GM19467 (cell line): ENCODE results near the gene AGAP1.

Experiments used
- ATAC-seq: cut with Tn5 transposase; IDR thresholded peaks from one replicate; pipeline ENCODE4 v1.9.1; 2021; ENCODE audit warnings: mild to moderate bottlenecking, moderate library complexity; ENCODE audit not compliant: unreplicated experiment

The AGAP1 gene

GRCh38 chr2:236161082-236161462 lies 667.2 kb downstream of the AGAP1 start:
- ATAC-seq = no peak

DNA sequence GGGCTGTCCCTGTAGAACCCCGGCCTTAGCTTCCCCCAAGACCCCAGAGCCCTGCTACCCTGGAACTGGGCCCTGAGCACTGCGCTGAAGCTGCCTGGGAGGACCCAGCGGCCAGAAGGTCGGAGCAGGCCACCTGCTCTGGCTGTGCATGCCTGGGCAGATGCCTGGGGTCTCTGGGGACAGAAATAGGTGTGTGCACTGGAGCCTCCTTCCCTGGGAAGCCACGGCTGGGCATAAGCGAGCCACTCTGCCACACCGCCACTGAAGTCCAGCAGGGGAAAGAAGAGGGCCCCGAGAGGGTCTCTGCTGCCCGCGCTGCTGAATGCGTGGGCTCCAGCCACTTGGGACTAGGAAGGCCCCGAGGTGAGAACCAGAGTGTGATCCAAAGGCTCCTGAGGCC lies 667.7 kb downstream of the AGAP1 start:
- ATAC-seq = no peak

- ATAC-seq = no peak
Measured at GRCh38 chr2:236162031-236162845, 668.4 kb downstream of the AGAP1 start.

GRCh38 chr2:236162882-236163470 lies 669.1 kb downstream of the AGAP1 start:
- no peak for ATAC-seq

GRCh38 chr2:236163471-236164200 lies 669.8 kb downstream of the AGAP1 start:
- no peak for ATAC-seq

DNA sequence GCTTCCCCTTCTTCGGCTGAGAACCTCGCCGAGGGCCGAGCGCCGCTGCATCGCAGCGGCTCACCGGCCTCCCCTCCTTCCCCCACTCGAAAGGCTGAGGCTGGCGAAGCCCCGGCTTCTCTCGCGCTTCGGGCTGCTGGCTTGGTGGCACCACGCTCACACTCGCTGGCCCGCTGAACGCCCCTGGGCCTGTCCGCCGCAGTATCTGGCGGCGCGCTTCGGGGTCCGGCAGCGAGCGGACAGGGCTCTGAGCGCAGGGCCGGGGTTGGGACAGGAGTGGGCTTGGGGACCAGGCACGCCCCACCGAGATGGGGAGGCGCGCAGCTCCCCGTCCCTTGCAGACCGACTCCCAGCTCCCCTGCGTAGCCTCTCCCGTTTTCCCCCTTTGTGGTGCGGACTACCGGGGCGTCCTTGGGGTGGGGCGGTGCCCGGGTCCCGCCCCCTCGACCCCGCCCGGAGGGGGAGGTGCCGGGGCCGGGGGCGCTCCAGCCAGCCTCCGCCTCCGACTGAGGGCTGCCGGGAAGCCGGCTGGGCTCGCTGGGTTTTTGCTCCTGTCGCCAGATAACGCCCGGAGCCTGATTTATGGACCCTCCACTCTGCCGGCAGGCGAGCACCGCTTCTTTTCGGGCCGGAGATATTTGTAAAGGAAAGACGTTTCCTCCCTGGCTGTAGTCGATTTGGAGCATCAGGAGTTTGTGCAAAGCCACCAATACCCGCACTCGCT lies 670.5 kb downstream of the AGAP1 start:
- no peak for ATAC-seq

DNA sequence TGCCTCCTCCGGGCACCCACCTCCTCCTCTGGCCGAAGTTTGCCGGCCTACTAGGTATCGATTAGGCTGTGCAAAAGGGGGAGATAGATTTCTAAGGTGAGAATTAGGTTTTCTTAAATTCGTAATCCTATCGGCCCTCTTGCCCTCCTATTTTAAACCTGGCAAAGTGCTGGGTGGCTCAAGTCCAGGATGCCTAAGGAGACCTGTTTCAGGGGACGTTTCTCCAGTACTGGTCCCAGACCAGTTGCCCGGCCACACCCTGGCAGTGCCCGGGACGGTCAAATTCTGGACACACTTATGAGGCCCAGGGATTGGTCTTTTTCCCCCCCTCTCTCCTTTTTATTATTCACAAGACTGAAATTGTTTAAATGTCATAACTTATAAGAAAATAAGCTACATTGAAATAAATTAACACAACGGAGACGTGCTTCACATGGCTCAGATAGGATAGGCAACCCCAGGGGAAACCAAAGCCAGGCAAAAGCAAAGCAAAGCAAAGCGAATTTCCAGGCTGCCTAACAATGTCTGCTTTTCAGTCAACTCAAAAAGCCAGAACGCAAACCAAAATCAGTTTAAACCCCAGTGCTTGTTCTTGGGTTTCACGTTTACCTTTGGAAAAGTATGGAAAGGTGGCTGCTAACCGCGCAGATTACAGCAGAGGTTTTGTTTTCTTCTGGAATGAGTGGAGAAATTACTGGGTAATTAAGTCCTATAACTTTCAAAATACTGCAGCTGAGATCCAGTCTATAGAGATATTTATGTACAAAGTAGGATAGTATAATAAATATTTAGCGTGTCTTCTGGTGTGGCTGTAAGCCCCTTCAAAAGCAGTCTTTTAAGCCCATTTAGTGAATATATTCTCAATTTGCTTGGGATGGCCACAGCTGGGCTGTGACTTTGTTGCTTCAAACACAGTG lies 671.3 kb downstream of the AGAP1 start:
- no peak for ATAC-seq

GRCh38 chr2:236165842-236166795 lies 672.3 kb downstream of the AGAP1 start:
- no peak for ATAC-seq

GRCh38 chr2:236166796-236167296 lies 673.0 kb downstream of the AGAP1 start:
- no peak for ATAC-seq

- no peak for ATAC-seq
Measured at GRCh38 chr2:236167297-236168109, 673.7 kb downstream of the AGAP1 start.

DNA sequence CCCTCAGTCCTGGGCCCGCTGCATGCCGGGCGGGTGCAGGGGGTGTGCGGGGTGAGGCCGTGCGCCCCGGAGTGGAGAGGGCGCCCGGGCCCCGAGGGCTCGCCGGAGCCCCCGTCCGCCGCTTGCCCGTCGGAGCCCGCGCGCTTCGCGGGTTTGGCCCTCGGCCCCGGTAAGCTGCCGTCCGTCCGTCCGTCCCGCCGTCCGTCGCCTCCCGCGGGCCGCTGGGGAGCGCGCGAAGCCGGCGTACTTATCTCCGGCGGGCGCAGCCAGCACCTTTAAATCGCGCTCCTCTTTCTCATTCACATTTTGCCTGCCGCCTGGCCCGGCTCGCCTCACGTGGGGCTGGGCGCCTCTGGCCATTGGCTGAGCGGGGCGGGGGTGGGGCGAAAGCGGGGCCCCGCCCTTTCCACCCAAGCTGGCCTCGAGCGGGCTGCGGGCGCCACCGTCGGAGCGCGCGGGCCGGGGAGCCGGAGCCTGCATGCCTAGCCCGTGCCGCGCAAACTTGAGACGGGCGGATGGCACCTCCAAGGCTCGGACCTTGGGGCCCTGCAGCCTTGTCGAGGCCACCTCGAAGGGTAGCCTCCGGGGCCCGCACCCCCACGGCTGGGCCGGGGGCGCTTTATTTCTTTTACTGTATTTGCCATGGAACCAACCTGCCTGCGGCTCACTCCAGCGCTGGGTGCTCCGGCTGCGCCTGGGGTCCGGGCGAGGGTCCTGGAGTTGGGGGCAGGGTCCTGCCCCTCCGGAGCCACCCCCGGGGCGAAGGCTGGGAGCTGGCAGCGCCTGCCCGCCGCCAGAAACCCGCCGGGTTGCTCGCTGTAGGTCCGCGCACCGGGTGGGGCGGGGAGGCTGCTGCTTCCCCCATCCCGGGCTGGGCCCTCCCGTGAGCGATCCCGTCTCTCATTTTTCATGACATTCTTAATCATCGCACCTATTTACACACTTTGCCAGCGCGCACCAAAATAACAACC lies 674.6 kb downstream of the AGAP1 start, which contains the start of gene GBX2:
TSS of gene GBX2 (minus strand) at position 277 of the 971 bp plus-strand sequence. CDS start 415 bp downstream, outside the sequence.
- no peak for ATAC-seq

DNA sequence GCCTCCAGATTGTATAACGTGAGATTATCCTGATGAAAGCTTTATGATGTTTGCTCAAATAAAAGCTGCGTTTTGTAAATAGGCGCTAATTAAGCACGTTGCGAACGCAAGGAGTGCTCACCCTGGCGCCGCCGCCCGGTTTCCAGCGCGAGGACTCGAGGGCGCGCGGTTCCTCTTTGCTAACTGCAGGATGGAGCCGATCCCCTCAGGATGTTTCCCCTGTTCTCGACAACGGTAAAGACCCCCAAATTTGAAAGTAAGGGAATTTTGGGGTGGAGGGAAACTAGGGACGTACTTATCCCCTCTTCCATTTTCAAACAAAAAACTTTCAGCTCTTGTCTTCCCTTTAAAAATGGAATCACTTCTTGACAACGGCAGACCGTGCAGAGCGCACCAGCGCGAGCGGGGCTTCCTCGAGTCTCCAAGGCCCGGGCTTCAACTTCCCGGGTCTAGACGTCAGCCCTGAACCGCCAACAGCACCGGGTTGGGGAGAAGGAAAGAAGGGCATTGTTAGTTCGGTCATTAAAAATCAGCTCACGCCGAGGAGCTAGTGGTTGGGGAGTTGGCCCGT lies 675.4 kb downstream of the AGAP1 start:
- ATAC-seq = no peak

- ATAC-seq = no peak
Measured at GRCh38 chr2:236169741-236170589, 676.1 kb downstream of the AGAP1 start.

DNA sequence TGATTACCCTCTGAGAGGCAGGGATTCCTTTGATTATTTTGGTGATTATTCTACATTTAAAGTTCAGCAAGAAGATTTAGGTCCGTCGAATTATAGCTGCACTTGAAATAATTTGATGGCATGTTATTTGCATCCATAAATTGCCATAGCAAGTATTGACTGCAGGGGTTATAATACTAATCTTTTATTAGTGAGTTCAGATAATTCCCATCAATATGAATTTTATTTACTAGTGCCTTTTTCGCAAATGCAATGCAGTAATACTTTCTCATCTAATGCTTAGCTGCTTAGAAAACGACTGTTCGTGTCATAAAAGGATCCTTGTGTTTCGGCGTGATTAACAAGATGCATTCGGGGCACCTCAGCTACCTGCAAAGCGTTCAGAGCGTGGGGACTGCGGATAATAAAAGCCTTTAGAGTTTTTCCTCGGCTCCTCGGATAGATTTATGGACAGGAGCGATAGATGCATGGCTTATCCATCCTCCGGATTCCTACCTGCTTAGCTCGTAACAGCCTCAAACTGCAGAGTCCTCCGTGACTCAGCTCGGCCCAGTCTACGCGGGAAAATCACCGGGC lies 676.8 kb downstream of the AGAP1 start:
- ATAC-seq = no peak

- ATAC-seq = no peak
Measured at GRCh38 chr2:236171181-236171679, 677.4 kb downstream of the AGAP1 start.
